WTC11 (cell line): ENCODE data around the gene SLC1A4. TPM values are rescaled to one million over a fixed set of nuclear protein-coding genes. Genes with fewer than 3 reads are reported as not detected.
A peak's percentile ranks its signal among the peaks of the same experiment; 100 is the strongest.

Source experiments
- ATF1 ChIP-seq: sonication (generic); formaldehyde crosslinking; IDR thresholded peaks from 2 replicates; pipeline ENCODE4 v1.8.1; 2023; ENCODE audit warnings: mild to moderate bottlenecking, moderate library complexity, missing genetic modification reagents
- CBFB ChIP-seq: sonication (generic); formaldehyde crosslinking; IDR thresholded peaks from 2 replicates; pipeline ENCODE4 v1.8.1; 2022; ENCODE audit warnings: mild to moderate bottlenecking, low read depth, missing genetic modification reagents
- CREB1 ChIP-seq: sonication (generic); formaldehyde crosslinking; IDR thresholded peaks from 2 replicates; pipeline ENCODE4 v1.8.0; 2023; ENCODE audit warnings: mild to moderate bottlenecking, missing genetic modification reagents
- GABPB1 ChIP-seq: sonication (generic); formaldehyde crosslinking; IDR thresholded peaks from 2 replicates; pipeline ENCODE4 v1.8.1; 2023; ENCODE audit warnings: mild to moderate bottlenecking, missing genetic modification reagents
- GTF2I ChIP-seq: fragments of 250-450 bp; sonication (Bioruptor Pico); conservative IDR thresholded peaks from 2 replicates; pipeline ENCODE4 v1.4.0; 2021; ENCODE audit warnings: mild to moderate bottlenecking
- NR2C2 ChIP-seq: sonication (generic); formaldehyde crosslinking; IDR thresholded peaks from 2 replicates; pipeline ENCODE4 v1.8.0; 2022; ENCODE audit warnings: mild to moderate bottlenecking, missing genetic modification reagents
- OVOL2 ChIP-seq: fragments of 250-450 bp; sonication (Bioruptor Pico); IDR thresholded peaks from 2 replicates; pipeline ENCODE4 v1.9.0; 2021; ENCODE audit warnings: mild to moderate bottlenecking, borderline replicate concordance
- TEAD1 ChIP-seq: sonication (generic); formaldehyde crosslinking; IDR thresholded peaks from 2 replicates; pipeline ENCODE4 v1.8.0; 2022; ENCODE audit warnings: mild to moderate bottlenecking, missing genetic modification reagents
- ZBTB21 ChIP-seq: sonication (generic); formaldehyde crosslinking; IDR thresholded peaks from 2 replicates; pipeline ENCODE4 v1.8.1; 2023; ENCODE audit warnings: mild to moderate bottlenecking, missing genetic modification reagents, borderline replicate concordance
- ZNF121 ChIP-seq: sonication (generic); formaldehyde crosslinking; IDR thresholded peaks from 2 replicates; pipeline ENCODE4 v1.8.0; 2023; ENCODE audit warnings: missing genetic modification reagents
- ZNF423 ChIP-seq: fragments of 250-450 bp; sonication (Bioruptor Pico); IDR thresholded peaks from 2 replicates; pipeline ENCODE4 v2.1.2; 2022; ENCODE audit warnings: mild to moderate bottlenecking, moderate library complexity
- total RNA-seq: library from RNA; stranded (reverse); gene quantifications from 3 replicates; pipeline ENCODE4 v1.2.3, GENCODE V29; 2021
- TF ChIP-seq, protein P1 (sequence below): fragments of 250-450 bp; sonication (Bioruptor Pico); IDR thresholded peaks from 2 replicates; pipeline ENCODE4 v1.9.0; 2021; ENCODE audit warnings: mild to moderate bottlenecking
- TF ChIP-seq, protein P2 (sequence below): fragments of 250-450 bp; sonication (Bioruptor Pico); IDR thresholded peaks from 2 replicates; pipeline ENCODE4 v2.1.2; 2022; ENCODE audit warnings: mild to moderate bottlenecking, moderate library complexity
- TF ChIP-seq, protein P3 (sequence below): sonication (generic); formaldehyde crosslinking; IDR thresholded peaks from 2 replicates; pipeline ENCODE4 v1.8.1; 2023; ENCODE audit warnings: mild to moderate bottlenecking, missing genetic modification reagents, borderline replicate concordance
- TF ChIP-seq, protein P4 (sequence below): sonication (generic); formaldehyde crosslinking; conservative IDR thresholded peaks from 2 replicates; pipeline ENCODE4 v1.8.1; 2023; ENCODE audit warnings: mild to moderate bottlenecking, low read depth, missing genetic modification reagents, moderate library complexity
- TF ChIP-seq, protein P5 (sequence below): fragments of 200-600 bp; IDR thresholded peaks from 2 replicates; pipeline ENCODE4 v1.8.0; 2022; ENCODE audit warnings: antibody characterized with exemption
- TF ChIP-seq, protein P6 (sequence below): sonication (generic); formaldehyde crosslinking; IDR thresholded peaks from 2 replicates; pipeline ENCODE4 v1.8.0; 2022; ENCODE audit warnings: mild to moderate bottlenecking, missing genetic modification reagents
- TF ChIP-seq, protein P7 (sequence below): sonication (generic); formaldehyde crosslinking; IDR thresholded peaks from 2 replicates; pipeline ENCODE4 v1.8.1; 2022; ENCODE audit warnings: missing genetic modification reagents, borderline replicate concordance
- TF ChIP-seq, protein P8 (sequence below): fragments of 250-450 bp; sonication (Bioruptor Pico); conservative IDR thresholded peaks from 2 replicates; pipeline ENCODE4 v1.9.0; 2021; ENCODE audit warnings: mild to moderate bottlenecking

SLC1A4 gene
- total RNA-seq, 1 experiment from 2014 or later, result 1.6 TPM

DNA sequence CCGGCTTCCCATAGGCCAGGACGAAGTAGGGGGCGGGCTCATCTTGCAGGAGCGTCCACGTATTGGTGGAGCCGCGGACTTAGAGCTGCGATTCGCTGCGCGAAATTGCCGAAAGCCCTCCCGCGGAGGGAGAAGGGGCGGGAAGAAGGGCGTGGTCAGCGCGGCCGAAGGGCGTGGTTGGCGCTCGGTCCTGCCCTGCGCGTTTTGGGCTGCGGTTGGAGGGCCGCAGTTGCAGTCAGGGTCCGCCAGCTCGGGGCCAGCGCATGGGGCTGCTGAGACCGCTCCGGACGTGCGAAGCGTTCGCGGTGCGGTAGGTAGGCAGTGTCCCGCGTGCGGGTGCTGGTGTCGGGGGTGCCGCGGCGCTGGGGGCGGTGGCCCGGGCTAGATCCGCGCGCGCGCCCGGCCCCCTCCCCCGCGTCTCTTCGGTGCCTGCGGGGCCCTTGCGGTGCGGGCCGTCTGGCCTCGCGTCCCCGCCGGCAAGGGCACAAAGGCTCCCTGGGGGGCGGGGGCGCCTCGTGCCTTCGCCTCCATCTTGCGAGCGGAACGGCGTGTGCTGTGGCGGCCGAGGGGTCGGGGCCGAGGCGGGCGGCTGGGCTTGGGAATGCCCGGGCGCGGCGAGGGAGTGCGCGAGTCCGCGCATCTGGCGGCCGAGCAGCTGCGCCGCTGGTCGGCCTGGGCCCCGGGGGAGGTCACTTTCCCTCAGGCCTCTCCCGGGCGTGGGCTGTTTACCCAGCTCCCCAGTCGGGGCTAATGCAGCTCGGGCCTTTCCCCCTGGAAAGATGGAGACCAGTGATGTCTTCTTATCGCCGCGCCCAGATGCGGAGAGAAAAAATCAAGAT is 67.2 kb downstream of the SLC1A4 start, which contains the start of gene CEP68 (continued):
- TF ChIP-seq, protein P1, sequence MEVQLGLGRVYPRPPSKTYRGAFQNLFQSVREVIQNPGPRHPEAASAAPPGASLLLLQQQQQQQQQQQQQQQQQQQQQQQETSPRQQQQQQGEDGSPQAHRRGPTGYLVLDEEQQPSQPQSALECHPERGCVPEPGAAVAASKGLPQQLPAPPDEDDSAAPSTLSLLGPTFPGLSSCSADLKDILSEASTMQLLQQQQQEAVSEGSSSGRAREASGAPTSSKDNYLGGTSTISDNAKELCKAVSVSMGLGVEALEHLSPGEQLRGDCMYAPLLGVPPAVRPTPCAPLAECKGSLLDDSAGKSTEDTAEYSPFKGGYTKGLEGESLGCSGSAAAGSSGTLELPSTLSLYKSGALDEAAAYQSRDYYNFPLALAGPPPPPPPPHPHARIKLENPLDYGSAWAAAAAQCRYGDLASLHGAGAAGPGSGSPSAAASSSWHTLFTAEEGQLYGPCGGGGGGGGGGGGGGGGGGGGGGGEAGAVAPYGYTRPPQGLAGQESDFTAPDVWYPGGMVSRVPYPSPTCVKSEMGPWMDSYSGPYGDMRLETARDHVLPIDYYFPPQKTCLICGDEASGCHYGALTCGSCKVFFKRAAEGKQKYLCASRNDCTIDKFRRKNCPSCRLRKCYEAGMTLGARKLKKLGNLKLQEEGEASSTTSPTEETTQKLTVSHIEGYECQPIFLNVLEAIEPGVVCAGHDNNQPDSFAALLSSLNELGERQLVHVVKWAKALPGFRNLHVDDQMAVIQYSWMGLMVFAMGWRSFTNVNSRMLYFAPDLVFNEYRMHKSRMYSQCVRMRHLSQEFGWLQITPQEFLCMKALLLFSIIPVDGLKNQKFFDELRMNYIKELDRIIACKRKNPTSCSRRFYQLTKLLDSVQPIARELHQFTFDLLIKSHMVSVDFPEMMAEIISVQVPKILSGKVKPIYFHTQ (CRISPR knock-in tag), result no peak
- TF ChIP-seq CBFB (CRISPR knock-in tag), result no peak
- TF ChIP-seq, protein P2, sequence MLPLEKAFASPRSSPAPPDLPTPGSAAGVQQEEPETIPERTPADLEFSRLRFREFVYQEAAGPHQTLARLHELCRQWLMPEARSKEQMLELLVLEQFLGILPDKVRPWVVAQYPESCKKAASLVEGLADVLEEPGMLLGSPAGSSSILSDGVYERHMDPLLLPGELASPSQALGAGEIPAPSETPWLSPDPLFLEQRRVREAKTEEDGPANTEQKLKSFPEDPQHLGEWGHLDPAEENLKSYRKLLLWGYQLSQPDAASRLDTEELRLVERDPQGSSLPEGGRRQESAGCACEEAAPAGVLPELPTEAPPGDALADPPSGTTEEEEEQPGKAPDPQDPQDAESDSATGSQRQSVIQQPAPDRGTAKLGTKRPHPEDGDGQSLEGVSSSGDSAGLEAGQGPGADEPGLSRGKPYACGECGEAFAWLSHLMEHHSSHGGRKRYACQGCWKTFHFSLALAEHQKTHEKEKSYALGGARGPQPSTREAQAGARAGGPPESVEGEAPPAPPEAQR (CRISPR knock-in tag), result no peak
- TF ChIP-seq ZNF121 (CRISPR knock-in tag), result no peak
- TF ChIP-seq CREB1 (CRISPR knock-in tag), result peak; percentile 85; the same call in 1 of the 2 replicates
- TF ChIP-seq, protein P3, sequence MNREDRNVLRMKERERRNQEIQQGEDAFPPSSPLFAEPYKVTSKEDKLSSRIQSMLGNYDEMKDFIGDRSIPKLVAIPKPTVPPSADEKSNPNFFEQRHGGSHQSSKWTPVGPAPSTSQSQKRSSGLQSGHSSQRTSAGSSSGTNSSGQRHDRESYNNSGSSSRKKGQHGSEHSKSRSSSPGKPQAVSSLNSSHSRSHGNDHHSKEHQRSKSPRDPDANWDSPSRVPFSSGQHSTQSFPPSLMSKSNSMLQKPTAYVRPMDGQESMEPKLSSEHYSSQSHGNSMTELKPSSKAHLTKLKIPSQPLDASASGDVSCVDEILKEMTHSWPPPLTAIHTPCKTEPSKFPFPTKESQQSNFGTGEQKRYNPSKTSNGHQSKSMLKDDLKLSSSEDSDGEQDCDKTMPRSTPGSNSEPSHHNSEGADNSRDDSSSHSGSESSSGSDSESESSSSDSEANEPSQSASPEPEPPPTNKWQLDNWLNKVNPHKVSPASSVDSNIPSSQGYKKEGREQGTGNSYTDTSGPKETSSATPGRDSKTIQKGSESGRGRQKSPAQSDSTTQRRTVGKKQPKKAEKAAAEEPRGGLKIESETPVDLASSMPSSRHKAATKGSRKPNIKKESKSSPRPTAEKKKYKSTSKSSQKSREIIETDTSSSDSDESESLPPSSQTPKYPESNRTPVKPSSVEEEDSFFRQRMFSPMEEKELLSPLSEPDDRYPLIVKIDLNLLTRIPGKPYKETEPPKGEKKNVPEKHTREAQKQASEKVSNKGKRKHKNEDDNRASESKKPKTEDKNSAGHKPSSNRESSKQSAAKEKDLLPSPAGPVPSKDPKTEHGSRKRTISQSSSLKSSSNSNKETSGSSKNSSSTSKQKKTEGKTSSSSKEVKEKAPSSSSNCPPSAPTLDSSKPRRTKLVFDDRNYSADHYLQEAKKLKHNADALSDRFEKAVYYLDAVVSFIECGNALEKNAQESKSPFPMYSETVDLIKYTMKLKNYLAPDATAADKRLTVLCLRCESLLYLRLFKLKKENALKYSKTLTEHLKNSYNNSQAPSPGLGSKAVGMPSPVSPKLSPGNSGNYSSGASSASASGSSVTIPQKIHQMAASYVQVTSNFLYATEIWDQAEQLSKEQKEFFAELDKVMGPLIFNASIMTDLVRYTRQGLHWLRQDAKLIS (CRISPR knock-in tag), result 0 out of 2 replicates have a peak, but pooled peaks have one; percentile 52
- TF ChIP-seq, protein P4, sequence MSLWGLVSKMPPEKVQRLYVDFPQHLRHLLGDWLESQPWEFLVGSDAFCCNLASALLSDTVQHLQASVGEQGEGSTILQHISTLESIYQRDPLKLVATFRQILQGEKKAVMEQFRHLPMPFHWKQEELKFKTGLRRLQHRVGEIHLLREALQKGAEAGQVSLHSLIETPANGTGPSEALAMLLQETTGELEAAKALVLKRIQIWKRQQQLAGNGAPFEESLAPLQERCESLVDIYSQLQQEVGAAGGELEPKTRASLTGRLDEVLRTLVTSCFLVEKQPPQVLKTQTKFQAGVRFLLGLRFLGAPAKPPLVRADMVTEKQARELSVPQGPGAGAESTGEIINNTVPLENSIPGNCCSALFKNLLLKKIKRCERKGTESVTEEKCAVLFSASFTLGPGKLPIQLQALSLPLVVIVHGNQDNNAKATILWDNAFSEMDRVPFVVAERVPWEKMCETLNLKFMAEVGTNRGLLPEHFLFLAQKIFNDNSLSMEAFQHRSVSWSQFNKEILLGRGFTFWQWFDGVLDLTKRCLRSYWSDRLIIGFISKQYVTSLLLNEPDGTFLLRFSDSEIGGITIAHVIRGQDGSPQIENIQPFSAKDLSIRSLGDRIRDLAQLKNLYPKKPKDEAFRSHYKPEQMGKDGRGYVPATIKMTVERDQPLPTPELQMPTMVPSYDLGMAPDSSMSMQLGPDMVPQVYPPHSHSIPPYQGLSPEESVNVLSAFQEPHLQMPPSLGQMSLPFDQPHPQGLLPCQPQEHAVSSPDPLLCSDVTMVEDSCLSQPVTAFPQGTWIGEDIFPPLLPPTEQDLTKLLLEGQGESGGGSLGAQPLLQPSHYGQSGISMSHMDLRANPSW (CRISPR knock-in tag), result no peak
- TF ChIP-seq, protein P5, sequence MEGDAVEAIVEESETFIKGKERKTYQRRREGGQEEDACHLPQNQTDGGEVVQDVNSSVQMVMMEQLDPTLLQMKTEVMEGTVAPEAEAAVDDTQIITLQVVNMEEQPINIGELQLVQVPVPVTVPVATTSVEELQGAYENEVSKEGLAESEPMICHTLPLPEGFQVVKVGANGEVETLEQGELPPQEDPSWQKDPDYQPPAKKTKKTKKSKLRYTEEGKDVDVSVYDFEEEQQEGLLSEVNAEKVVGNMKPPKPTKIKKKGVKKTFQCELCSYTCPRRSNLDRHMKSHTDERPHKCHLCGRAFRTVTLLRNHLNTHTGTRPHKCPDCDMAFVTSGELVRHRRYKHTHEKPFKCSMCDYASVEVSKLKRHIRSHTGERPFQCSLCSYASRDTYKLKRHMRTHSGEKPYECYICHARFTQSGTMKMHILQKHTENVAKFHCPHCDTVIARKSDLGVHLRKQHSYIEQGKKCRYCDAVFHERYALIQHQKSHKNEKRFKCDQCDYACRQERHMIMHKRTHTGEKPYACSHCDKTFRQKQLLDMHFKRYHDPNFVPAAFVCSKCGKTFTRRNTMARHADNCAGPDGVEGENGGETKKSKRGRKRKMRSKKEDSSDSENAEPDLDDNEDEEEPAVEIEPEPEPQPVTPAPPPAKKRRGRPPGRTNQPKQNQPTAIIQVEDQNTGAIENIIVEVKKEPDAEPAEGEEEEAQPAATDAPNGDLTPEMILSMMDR, result no peak
- TF ChIP-seq GTF2I (CRISPR knock-in tag), result no peak
- TF ChIP-seq, protein P6, sequence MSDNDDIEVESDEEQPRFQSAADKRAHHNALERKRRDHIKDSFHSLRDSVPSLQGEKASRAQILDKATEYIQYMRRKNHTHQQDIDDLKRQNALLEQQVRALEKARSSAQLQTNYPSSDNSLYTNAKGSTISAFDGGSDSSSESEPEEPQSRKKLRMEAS (CRISPR knock-in tag), result peak; percentile 95
- TF ChIP-seq, protein P7, sequence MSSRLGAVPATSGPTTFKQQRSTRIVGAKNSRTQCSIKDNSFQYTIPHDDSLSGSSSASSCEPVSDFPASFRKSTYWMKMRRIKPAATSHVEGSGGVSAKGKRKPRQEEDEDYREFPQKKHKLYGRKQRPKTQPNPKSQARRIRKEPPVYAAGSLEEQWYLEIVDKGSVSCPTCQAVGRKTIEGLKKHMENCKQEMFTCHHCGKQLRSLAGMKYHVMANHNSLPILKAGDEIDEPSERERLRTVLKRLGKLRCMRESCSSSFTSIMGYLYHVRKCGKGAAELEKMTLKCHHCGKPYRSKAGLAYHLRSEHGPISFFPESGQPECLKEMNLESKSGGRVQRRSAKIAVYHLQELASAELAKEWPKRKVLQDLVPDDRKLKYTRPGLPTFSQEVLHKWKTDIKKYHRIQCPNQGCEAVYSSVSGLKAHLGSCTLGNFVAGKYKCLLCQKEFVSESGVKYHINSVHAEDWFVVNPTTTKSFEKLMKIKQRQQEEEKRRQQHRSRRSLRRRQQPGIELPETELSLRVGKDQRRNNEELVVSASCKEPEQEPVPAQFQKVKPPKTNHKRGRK, result no peak
- no peak for TF ChIP-seq ZNF423
- 0 out of 2 replicates have a peak, but pooled peaks have one; percentile 77 for TF ChIP-seq ATF1
- peak; percentile 41 for TF ChIP-seq NR2C2
- TF ChIP-seq, protein P8, sequence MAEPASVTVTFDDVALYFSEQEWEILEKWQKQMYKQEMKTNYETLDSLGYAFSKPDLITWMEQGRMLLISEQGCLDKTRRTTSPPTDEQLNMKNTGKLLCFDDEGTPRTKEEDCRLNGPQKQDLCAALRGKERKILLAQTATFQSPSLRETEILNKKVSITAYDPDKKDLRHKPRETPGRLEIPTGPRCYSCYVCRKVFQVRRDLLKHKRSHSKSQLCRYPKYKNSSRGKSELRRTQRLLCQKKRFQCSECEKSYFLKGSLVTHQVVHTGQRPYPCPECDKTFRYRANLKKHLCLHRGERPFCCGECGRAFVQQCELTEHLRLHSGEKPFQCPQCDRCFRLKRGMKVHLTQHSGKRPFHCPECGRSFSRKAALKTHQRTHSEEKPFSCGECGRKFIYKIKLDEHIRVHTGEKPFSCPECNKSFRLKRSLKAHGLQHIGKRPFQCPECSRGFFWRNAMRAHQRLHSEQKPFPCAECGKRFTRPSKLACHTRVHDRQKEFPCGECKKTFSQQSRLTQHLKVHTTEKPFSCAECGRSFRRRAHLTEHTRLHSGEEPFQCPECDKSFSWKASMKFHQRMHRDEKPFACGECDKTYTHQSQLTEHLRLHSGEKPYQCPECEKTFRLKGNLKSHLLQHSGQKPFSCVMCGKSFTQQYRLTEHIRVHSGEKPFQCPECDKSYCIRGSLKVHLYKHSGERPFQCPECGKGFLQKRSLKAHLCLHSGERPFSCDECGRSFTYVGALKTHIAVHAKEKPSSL (CRISPR knock-in tag), result no peak
- TF ChIP-seq ZBTB21 (CRISPR knock-in tag), result no peak
- peak; percentile 78 for TF ChIP-seq GABPB1 (CRISPR knock-in tag)
- no peak for TF ChIP-seq OVOL2 (CRISPR knock-in tag)
- peak; percentile 95 for TF ChIP-seq TEAD1 (CRISPR knock-in tag)
